NCI-H187 treated with DMSO at 0.1 percent for 48 hours (cell line): ENCODE measurements around the gene RFPL4AL1.
"Not testable (repeated sequence)": the region's sequence is repeated elsewhere in the genome, so short reads cannot be mapped to it uniquely, and the experiment has no call there.

Experiments used
- DNase-seq: peaks from one replicate; lab custom pipeline; 2025; lab: John Stamatoyannopoulos, UW

Gene RFPL4AL1

GRCh38 chr19:55768818-55769217 is at the start of gene RFPL4AL1:
Gene RFPL4AL1 (plus strand): TSS chr19:55769118. CDS start chr19:55771805, 2,687 bp downstream.
- not testable (repeated sequence) for DNase-seq

DNA sequence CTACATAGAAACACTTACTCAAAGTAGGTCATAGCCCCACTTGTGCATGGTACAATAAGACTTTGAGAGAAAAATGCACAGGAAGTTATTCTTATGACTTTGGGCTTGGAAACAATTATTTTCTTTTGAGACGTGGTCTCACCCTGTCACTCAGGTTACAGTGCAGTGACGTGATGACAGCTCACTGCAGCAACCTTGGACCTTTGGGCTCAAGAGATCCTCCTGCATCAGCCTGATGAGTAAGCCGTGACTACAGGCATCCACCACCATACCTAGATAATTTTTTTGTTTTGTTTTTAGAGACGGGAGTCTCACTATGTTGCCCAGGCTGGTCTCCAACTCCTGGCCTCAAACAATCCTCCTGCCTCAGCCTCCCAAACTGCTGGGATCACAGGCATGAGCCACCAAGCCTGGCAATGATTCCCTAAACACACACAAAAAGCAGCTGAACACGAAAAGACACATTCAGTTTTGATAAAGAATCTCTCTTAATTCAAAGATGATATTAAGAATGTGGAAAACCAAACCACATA is 48.6 kb upstream of the RFPL4AL1 start:
- no peak for DNase-seq

DNA sequence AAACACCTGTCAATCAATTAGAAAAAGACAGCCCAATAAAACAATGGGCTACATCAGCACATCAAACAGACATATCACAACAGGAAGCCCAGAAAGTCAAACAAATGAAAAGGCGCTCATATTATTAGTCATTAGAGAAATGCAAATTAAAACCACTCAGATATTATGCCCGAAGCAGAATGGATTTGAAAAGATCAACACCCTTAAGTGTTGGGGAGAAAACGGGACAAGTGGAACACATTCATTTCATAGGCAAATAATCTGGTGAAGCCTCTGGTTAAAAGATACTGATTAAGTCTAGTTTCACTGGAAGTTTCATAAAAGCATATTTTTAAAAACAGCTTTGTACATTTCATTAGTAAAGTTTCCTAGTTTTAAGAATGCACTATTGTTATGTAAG is 48.1 kb upstream of the RFPL4AL1 start:
- DNase-seq, result no peak

GRCh38 chr19:55723491-55723890 is 45.4 kb upstream of the RFPL4AL1 start:
- DNase-seq, result no peak

GRCh38 chr19:55730378-55730777 is 38.5 kb upstream of the RFPL4AL1 start:
- not testable (repeated sequence) for DNase-seq

DNA sequence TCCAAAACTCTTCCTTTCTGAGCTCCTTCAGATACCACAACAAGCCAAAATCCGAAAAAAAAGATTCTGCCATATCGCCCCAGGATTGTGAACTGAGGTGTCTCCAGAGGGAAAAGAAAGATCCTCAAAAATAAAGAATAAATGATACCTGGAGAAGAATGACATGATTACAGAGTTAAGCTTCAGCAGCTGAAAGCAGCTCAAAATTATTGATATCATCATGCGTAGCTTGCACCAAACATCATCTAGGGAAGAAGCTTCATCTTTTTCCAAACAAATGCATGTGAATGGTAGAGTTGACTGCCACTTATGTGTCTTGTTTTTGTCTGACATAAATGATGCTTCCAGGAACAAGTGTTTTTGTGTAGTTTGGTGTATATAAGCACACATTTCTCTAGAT is 30.6 kb upstream of the RFPL4AL1 start, which contains the start of gene NLRP9:
Gene NLRP9 (minus strand): TSS at position 101 of the 400 bp plus-strand sequence. CDS start 28 bp downstream, at position 73.
- no peak for DNase-seq

DNA sequence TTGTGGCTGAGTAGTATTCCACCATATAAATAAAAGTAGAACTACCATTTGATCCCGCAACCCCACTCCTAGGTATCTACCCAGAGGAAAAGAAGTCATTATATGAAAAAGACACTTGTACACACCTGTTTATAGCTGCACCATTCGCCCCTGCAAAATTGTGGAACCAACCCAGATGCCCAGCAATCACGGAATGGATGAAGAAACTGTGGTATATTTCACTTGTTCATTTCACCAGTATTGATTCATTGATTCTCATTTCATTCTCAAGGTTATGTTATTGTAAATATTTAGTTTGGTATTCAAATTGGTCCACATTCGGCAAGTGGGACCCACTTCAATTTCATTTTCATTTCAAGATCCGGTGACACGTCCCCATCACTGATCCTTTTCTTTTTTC is 18.2 kb upstream of the RFPL4AL1 start:
- no peak for DNase-seq

DNA sequence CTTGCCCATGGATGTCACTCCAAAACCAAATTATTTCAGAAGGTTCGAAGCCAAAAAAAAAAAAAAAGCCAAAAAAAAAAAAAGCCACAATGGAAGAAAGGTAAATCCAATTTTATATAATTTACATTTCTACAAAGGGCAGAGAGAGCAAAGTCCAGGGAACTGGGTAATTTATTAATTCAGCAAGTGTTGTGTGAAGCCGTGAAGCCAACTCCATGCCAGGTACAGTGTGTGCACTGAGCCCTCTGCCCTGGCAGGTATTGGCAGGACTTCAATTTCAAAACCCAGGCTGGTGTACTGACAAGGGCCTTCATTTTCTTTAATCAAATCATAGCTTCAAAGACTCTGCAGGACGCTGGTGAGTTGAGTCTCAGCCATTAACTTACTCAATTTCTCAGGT is 15.5 kb upstream of the RFPL4AL1 start:
- no peak for DNase-seq

- DNase-seq, result not testable (repeated sequence)
Measured at GRCh38 chr19:55756808-55757207, 12.1 kb upstream of the RFPL4AL1 start.

GRCh38 chr19:55758797-55759196 is 10.1 kb upstream of the RFPL4AL1 start, which contains the start of gene RFPL4A:
Gene RFPL4A (plus strand): TSS chr19:55759097. CDS start chr19:55761801, 2,704 bp downstream.
- not testable (repeated sequence) for DNase-seq

- DNase-seq, result no peak
Measured at GRCh38 chr19:55766466-55766865, 2.5 kb upstream of the RFPL4AL1 start.

DNA sequence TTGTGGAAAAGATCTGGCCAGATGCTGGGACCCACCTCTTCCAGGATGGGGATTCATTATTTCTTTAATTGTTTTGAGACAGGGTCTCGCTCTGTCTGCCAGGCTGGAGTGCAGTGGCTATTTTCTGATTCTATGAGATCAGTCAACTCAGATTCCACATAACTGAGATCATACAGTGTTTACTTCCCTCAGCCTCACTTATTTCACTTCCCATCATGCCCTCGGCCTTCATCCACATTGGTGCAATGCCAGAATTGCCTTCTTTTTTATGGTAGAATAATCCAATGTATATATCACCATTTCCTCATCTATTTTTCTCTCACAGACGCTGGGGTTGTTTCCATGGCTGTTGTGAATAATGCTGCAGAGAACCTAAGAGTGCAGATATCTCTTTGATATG is 714 bp downstream of the RFPL4AL1 start:
- DNase-seq, result not testable (repeated sequence)

DNA sequence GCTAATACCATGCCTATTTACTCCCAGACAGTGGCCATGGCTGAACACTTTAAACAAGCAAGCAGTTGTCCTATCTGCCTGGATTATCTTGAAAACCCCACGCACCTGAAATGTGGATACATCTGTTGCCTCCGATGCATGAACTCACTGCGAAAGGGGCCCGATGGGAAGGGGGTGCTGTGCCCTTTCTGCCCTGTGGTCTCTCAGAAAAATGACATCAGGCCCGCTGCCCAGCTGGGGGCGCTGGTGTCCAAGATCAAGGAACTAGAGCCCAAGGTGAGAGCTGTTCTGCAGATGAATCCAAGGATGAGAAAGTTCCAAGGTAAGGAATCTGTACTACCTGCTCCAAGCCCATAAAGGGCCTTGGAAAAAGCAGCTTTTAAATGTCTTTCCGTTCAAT is 8.6 kb downstream of the RFPL4AL1 start:
- DNase-seq, result no peak

DNA sequence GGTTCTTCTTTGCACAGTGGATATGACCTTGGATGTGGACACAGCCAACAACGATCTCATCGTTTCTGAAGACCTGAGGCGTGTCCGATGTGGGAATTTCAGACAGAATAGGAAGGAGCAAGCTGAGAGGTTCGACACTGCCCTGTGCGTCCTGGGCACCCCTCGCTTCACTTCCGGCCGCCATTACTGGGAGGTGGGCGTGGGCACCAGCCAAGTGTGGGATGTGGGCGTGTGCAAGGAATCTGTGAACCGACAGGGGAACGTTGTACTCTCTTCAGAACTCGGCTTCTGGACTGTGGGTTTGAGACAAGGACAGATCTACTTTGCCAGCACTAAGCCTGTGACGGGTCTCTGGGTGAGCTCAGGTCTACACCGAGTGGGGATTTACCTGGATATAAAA is 9.4 kb downstream of the RFPL4AL1 start:
- no peak for DNase-seq

GRCh38 chr19:55781112-55781511 is 12.2 kb downstream of the RFPL4AL1 start:
- DNase-seq, result no peak

- DNase-seq, result no peak
Measured at GRCh38 chr19:55795021-55795420, 26.1 kb downstream of the RFPL4AL1 start.

DNA sequence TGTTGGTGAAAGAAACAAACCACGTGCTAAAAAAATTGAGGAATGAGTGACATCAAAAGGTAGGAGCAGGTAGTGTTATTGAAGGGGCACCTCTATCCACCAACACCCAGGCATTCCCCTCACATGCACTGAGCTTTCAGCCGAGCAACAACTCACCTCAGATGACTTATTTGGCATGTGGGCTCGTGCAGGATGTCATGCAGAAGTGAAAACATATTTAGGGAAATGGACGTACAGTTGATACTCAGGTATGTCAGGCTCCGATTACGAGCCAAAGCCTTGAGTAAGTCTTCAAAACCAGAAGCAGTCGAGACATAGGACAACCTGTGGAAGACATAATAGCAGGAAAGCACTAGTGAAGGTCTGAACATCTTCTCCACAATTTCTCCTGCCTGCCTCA is 32.5 kb downstream of the RFPL4AL1 start:
- no peak for DNase-seq

GRCh38 chr19:55802281-55802680 is 33.4 kb downstream of the RFPL4AL1 start:
- DNase-seq, result no peak

DNA sequence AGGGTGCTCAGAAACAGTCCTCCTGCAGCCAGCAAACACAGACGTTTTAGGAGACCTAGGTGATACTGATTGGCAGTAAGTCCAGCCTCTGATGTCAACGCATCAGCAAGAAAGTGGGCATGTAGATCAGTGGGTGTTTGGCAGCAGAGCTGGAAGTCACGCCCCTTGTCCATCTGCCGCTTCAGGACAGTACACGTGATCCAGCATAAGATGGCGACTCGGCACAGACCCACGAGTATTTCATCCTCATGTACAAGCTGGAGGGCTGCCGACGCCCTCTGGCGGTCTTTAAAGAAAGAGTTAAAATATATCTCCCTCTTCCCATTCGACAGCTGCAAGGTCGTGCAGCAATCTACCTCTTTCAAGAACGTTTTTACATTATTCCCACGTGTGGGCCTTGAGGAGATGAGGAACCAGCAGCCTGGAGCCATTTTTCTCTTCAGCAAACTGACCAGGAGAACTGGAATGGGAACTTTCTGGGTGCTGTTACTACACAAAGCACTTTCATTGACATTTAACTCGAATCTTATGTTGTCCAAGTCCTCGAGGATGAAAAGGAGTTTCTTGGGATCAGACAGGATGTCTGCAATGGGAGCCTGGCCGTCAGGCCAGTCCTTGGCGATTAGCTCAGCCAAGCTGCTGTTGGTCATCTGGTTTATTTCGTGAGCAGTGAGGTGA is 40.6 kb downstream of the RFPL4AL1 start:
- peak; percentile 77 for DNase-seq

- no peak for DNase-seq
Measured at GRCh38 chr19:55811340-55811739, 42.4 kb downstream of the RFPL4AL1 start.

DNA sequence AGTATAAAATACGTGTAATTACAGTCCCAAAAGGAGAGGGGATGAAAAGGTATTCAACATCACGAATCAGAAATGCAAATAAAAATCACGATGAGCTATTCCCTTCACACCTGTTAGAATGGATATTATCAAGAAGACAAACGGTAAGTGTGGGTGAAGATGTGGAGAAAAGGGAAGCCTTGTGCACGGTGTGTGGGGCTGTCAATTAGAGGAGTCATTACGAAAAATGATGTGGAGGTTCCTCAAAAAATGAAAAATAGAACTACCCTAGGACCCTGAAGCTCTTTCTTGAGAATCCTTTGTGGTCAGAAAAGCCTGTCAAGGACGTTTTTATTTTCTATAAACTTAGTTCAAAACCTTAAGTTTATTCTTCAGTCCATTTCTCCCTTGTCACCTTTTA is 43.5 kb downstream of the RFPL4AL1 start:
- no peak for DNase-seq

- DNase-seq, result no peak
Measured at GRCh38 chr19:55813906-55814305, 45.0 kb downstream of the RFPL4AL1 start.

- no peak for DNase-seq
Measured at GRCh38 chr19:55820037-55820436, 51.1 kb downstream of the RFPL4AL1 start.
